GM23248 (cell line): ENCODE measurements around the gene HCN1.

Source experiments
- EZH2 ChIP-seq: fragments of 200-600 bp; sonication (generic); IDR thresholded peaks from 2 replicates; pipeline ENCODE4 v1.6.1; 2018; ENCODE audit warnings: antibody characterized with exemption, mild to moderate bottlenecking; ENCODE audit not compliant: insufficient read depth, poor library complexity, severe bottlenecking
- EZH2phosphoT487 ChIP-seq: fragments of 200-600 bp; sonication (generic); IDR thresholded peaks from 2 replicates; pipeline ENCODE4 v1.6.1; 2018; ENCODE audit warnings: antibody characterized with exemption, moderate library complexity, mild to moderate bottlenecking, low read depth; ENCODE audit not compliant: insufficient read depth

DNA sequence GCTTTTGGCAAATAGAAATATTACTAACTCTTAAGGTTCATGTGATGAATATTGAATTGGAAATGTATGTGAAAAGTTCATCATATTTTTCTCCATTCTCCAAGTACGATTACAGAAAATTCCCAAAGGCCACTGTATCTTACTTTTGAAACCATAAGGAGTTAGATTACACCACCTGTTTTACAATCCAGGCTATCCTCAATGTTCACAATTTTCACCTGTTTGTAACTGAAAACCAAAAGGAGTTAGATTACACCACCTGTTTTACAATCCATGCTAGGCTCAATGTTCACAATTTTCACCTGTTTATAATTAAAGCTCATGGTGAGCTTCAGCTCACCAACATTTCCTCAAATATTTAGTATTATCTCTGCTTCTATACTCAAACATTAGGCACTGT lies 188.0 kb downstream of the HCN1 start:
- no peak for TF ChIP-seq EZH2
- no peak for TF ChIP-seq EZH2phosphoT487
